ENCODE results near the gene CD2BP2.
"Not testable (repeated sequence)": the region's sequence is repeated elsewhere in the genome, so short reads cannot be mapped to it uniquely, and the experiment has no call there.

The CD2BP2 gene

DNA sequence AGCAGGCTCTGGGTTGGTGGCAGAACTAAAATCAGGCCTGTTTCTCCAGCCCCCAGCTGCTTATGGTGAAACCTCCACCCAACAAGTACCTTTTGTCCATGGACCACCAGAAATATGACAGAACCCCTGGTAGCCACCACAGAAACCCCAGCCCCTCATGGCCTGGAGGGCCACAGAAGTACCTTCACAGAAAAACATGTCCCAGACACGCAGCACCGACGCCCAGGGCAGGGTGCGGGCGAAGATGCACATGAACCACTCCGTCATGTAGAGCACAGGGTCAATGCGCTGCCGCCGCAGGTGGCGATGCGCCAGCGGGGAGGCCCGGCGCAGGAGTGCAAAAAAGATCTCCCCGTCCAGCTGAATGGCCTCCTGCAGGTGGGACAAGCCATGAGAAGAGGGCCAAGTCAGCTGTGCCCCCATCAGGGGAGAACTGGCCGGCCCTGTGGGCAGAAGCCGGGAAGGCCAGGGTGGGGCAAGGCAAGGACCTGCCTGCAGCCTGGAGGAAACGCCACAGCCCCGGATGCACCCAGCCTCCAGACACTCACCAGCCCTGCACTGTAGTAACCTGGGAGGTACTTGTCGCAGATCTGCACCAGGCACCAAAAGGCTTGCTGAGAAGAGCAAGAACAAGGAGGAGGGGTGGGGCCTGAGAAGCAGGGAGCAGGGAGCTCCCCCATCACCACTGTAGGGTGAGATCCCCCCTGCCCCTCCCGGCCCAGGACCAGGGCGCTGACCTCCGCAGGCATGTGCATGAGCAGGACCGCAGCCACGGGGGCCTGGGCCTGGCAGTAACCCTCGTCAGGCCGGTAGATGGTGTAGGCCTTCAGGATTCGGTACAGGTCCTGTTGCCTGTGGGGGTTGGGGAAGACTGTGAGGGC is 4.1 kb upstream of the CD2BP2 start:
- DNase-seq (ENCODE audit: low read depth), result no peak

DNA sequence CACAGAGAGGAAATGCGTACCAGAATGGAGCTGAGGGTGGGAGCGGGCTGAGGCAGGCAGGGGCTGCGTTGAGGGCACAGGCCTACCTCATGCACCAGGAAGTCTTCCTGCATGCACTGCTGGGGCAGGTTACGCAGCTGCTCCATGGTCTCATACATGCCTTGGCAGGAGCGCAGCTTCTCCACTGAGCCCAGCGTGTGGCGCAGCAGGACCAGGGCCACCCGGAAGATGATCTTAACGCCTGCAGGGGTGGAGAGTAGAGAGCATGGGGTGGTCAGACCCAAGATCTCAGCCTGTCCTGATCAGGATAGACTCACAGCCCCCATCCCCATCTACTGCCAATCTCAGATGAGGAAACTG is 3.4 kb upstream of the CD2BP2 start:
- DNase-seq (ENCODE audit: low read depth), result no peak

GRCh38 chr16:30357715-30358576 is 2.8 kb upstream of the CD2BP2 start:
- DNase-seq (ENCODE audit: low read depth), result no peak

GRCh38 chr16:30357085-30357714 is 2.1 kb upstream of the CD2BP2 start:
- no peak for DNase-seq (ENCODE audit: low read depth)

- no peak for DNase-seq (ENCODE audit: low read depth)
Observed at GRCh38 chr16:30356401-30357084, 1.4 kb upstream of the CD2BP2 start.

DNA sequence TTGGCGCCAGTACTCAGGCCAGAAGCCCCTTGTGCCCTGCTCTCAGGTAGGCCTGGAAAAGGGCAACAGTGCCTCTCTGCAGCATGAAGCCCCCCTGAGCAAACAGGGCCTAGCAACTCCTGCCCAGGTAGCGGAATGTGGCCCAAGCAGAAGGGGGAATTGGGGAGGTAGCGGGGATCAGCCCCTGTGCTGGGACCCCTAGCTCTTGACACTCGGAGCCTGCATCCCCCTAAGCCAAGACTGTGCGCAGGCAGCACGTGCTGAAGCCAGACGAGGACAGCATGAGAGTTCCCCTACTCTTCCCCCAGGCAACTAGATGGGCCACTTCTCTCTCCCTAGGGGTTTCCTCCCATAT is 823 bp upstream of the CD2BP2 start:
- DNase-seq (ENCODE audit: low read depth), result no peak

DNA sequence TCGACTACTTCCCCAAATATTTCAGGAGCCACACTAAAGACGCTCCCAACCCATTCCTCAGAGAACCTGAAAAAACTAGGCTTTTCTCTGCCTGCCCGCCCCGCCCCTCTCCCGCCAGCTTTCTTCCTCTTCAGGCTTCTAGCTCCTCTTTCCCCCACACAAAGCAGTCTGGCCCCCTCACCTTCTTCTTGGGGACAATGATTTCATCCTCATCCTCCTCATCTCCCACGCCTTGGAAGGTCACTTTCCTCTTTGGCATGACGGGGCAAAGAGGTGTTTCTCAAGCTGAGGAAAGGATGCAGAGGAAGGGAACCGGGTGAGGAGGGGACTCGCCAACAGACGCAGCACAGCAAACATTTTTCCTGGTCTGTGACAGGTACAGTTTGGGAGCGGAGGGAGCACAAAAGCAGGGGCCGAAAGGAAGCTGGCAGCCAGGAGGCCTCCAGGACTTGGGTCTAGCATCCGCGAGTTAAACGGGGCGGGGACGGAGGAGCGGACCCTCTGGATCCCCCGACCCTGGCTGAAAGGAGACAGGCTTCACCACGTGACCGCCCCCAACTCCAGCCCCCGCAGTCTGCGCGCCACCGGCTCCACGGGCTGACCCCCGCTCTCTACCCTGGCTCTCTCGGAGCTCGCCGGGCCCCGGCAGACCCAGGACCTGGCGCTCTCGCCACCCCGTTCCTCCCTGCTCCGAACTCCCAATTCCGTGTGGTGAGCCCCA is 525 bp downstream of the CD2BP2 start:
- no peak for DNase-seq (ENCODE audit: low read depth)

DNA sequence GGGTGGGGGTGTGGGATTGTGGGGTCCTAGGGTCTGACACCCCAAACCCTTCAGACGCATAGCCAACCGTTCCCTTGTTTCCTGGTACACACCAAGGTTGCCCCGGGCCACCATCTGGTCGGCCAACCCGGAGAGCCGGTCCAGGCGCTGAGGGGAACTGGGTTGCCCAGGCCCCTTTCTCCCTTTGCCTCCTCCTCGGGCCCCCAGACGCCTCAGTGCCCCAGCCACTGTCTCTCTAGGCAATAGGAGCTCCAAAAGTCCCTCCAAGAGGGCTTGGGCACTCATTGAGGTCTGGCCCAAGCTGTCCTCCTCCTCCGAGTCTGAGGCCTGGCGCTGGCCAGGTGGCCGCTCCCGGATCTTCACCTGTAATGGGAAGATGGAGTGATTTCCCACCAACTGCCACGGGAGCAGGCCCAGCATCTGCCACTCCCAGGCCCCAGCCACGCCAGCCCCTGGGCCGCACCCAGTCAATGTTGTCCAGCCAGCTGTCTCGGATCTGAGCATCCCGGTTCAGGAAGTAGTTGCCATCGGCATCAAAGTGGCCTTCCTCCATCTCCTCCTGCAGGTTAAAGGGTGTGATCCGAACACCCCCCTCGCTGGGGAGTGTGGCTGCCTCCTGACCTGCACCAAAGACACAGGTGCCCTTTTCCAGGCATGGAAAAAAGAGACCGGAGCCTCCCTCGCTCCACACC is 1.5 kb downstream of the CD2BP2 start:
- no peak for DNase-seq (ENCODE audit: low read depth)

- no peak for DNase-seq (ENCODE audit: low read depth)
Observed at GRCh38 chr16:30352488-30353401, 2.4 kb downstream of the CD2BP2 start.

DNA sequence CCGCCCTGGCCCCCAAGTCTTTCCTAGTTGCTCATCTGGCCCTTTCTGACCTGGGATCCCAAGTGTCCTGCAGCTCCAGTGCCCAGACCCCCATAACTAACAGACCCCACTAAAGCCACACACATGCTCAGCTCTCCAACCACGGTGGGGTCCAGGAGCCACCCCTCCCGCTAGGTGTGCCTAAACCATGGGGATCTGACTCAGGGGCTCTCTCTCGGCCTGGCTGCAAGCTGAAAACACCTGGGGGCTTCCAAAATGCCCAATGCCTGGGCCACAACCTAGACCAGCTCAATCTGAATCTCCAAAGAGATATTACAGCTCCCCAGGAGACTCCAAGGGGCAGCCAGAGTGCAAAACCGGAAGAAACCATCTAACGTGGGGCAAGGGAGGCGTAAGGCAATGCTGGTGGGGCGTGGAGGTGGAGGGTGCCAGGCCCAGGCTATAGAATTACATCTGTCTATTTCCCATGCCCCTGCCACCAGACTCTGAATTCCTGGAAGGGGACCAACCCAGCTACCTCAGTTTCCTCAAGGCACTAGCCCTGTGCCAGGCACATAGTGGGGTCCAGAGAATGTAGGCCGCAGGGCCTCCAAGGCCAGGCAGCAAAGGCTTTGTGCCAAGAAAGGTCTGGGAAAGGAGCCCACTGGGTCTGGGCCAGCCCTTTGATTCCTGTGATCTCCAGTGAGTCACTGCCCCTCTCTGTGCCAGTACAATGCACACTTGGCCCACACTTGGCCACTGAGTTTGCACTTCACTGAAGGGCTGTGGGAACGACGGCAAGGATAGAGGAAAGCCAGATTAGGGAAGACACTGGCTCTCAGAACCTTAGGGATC is 3.3 kb downstream of the CD2BP2 start:
- peak; percentile 91 for DNase-seq (ENCODE audit: low read depth)

DNA sequence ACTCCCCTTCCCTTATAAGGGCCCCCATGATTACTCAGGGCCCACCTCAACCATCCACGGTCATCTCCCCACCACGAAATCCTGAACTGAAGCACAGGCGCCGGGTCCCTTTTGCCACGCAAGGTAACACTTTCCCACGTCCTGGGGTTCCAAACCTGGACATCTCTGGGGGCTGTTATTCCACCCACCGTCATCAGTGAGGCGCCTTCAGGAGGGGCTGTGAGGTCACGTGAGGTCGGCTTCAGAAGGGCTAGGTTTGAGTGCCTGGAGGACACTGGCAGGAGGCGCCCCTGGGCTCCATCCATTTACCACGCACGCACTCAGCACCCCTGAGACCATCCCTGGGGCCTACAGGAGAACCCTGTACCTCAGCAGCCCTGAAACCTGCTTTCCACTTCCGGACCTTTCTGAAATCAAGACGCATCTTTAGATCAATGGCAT is 4.1 kb downstream of the CD2BP2 start:
- no peak for DNase-seq (ENCODE audit: low read depth)

DNA sequence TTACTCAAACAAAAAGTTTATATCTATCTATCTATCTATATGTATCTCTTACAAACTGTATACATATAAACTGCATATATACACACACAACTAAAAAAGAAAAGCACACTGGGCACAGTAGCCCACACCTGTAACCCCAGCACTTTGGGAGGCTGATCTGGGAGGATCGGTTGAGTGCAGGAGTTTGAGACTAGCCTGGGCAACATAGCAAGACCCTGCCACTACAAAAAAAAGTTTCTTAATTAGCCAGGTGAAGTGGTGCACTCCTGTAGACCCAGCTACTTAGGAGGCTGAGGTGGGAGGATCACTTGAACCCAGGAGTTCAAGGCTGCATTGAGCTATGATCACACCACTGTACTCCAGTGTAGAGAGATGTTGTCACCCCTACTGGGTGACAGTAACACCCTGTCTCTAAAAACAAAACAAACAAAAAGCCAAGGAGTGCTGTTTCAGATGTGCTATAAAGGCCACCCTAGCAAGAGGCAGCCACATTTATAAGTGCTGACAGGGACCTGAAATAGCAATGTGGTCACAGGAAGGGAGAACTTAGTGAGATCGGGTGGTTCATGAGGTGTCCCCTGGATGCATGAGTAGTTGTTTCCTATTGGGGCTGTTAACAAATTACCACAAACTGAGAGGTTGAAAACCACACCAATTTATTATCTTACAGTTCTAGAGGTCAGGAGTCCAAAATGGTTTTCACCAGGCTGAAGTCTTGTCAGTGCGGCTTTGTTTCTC is 4.8 kb downstream of the CD2BP2 start:
- peak; percentile 47 for DNase-seq (ENCODE audit: low read depth)

DNA sequence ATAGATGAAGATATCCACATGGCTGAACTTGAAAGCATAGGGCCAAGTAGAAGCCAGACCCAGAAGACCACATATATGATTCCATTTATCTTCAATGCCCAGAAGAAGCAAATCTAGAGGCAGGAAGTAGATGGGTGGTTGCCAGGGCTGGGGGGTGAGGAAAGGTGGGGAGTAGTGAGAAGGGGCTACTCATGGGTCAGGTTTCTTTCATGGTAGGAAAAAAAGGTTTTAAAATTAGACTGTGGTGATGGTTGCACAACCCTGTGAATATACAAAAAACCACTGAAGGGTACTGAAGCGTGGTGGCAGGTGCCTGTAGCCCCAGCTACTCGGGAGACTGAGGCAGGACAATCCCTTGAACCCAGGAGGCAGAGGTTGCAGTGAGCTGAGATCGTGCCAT is 5.4 kb downstream of the CD2BP2 start:
- no peak for DNase-seq (ENCODE audit: low read depth)

DNA sequence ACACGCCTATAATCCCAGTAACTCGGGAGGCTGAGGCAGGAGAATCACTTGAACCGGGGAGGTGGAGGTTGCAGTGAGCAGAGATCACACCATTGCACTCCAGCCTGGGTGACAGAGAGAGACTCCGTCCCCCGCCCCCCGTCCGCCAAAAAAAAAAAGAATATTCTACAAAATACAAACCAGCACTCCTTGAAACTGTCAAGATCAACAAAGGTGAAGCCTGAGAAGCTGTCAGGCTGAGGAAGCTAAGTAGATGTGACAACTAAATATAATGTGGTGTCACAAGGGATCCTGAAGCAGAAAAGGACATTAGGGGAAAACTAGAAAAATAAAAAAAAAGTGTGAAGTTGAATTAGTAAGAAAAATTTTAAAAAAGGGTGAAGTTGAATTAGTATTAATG is 6.2 kb downstream of the CD2BP2 start:
- no peak for DNase-seq (ENCODE audit: low read depth)

DNA sequence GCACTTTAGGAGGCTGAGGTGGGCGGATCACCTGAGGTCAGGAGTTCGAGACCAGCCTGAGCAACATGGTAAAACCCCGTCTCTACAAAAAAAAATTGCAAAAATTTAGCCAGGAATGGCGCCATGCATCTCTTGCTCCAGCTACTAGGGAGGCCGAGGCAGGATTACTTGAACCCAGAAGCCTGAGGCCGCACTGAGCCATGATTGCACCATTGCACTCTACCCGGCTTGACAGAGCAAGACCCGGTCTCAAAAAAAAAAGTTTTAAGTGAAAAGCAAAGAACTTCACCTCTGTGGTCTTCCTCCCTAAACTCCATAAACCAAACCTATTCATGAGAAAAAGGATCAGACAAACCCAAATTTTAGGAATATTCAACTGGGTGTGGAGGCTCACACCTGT is 7.0 kb downstream of the CD2BP2 start:
- DNase-seq (ENCODE audit: low read depth), result no peak

DNA sequence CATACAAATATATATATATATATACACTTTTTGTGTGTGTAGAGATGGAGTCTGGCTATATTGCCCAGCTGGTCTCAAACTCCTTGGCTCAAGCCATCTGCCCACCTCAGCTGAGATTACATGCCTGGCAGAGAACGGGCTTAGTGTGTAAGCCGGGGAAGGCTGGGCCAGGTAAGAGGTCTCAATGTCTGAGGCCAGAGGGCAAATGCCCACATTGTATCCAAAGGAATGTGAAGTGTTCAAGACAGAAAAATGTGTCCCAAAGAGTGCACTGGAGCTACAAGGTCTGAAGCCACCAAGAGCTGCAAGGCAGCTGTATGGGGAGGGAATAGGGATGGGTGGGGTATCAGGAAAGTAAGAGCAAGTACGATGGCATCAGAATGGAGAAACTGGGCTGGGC is 8.8 kb downstream of the CD2BP2 start:
- DNase-seq (ENCODE audit: low read depth), result no peak

- DNase-seq (ENCODE audit: low read depth), result not testable (repeated sequence)
Observed at GRCh38 chr16:30343491-30343820, 11.7 kb downstream of the CD2BP2 start.

- no peak for DNase-seq (ENCODE audit: low read depth)
Observed at GRCh38 chr16:30342751-30343490, 12.2 kb downstream of the CD2BP2 start.
